ENCODE data around the gene DCAKD.

DNA sequence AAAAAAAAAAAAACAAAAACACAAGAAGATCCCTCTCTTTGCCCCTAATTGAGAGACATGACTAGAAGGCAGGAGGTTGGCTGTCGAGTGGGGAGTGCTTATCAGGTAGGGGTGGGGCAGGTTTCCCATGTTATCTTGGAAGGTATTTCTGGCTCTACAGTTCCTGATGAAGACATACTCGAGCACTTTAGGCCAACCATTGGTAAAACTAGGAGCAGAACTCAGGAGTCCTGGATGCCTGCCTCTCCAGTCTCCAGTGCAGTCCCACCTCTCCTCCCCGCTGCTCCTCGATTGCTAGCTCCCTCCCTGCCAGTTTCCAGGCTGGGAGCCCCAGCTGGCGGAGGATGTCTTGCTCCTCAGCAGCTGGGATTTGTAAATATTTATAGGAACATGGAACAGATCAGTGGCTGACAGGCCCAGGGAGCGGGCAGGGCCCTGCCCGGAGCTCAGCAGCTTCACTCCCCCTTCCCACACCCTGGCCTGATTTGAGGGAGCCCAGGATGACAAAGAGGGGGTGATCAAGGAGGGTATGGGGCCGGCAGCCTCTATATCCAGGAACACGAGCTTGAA is 71.9 kb downstream of the DCAKD start:
- TF ChIP-seq, protein P1, sequence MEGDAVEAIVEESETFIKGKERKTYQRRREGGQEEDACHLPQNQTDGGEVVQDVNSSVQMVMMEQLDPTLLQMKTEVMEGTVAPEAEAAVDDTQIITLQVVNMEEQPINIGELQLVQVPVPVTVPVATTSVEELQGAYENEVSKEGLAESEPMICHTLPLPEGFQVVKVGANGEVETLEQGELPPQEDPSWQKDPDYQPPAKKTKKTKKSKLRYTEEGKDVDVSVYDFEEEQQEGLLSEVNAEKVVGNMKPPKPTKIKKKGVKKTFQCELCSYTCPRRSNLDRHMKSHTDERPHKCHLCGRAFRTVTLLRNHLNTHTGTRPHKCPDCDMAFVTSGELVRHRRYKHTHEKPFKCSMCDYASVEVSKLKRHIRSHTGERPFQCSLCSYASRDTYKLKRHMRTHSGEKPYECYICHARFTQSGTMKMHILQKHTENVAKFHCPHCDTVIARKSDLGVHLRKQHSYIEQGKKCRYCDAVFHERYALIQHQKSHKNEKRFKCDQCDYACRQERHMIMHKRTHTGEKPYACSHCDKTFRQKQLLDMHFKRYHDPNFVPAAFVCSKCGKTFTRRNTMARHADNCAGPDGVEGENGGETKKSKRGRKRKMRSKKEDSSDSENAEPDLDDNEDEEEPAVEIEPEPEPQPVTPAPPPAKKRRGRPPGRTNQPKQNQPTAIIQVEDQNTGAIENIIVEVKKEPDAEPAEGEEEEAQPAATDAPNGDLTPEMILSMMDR (IDR thresholded peaks at IDR 0.05), result no peak
- no peak for TF ChIP-seq POLR2A (IDR thresholded peaks at IDR 0.05)
